SK-N-MC (cell line): ENCODE results near the gene JPT2.

Experiments
- EZH2 ChIP-seq: fragments of 200-600 bp; sonication (generic); IDR thresholded peaks from one replicate; pipeline ENCODE4 v1.6.1; 2017; ENCODE audit warnings: antibody characterized with exemption
- POLR2AphosphoS5 ChIP-seq: IDR thresholded peaks from 2 replicates; pipeline ENCODE4 v1.6.1; 2012; ENCODE audit warnings: mild to moderate bottlenecking, low read depth, low read length, borderline replicate concordance

GRCh38 chr16:1667916-1668315 is 10.2 kb upstream of the JPT2 start:
- TF ChIP-seq EZH2 (no peak), POLR2AphosphoS5 (no peak)
